ENCODE data around the gene PRSS22. TPM values are rescaled to one million over a fixed set of nuclear protein-coding genes. Genes with fewer than 3 reads are reported as not detected.

The PRSS22 gene
- total and polyA plus RNA-seq, 10 of the 15 experiments (the other 5 are each of a cell fraction or from before 2014, with no cell fraction given), result not detected

DNA sequence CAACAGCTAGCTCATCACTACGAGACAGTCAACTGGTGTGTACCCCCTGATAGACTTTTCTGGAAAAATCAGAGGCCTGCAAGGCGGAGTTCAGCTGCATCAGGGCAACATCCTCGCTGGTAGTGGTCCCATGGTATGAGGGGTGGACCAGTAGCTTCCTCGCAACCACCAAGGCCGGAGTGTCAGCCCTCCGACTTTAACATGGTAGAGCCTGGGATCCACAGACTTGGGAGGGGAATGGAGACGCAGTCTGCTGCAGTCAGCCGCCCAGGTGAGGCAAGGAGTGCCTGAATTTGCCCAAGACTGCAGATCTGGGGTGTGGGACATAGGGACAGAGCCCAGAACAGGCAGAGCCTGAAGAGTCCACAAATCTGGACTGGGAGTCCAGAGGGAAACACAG lies 14.4 kb downstream of the PRSS22 start:
- Histone ChIP-seq H3K27me3 (replicated peaks in 1 of 2; ENCODE audit: control insufficient read depth in 2 of 2, insufficient read depth in 2 of 2, low read length in 1 of 2) (peaks cover 0 to 2% of the 10 kb centered on the region in 2 experiments; a peak in 1 of 4 replicates), H3K9ac (ENCODE audit: control insufficient read depth, insufficient read depth, low read length) (no peak overlapping the region), H3K27ac (ENCODE audit: control insufficient read depth, insufficient read depth) (no peak overlapping the region), H2AFZ (ENCODE audit: control insufficient read depth, low read depth, low read length) (no peak overlapping the region), H3K9me3 (replicated peaks; ENCODE audit: control insufficient read depth, insufficient read depth, low read length) (peaks cover 3% of the 10 kb centered on the region; the same call in 1 of the 3 replicates), H3K79me2 (ENCODE audit: control insufficient read depth, insufficient read depth, low read length) (no peaks in the 10 kb centered on the region), H3K4me1 (ENCODE audit: control insufficient read depth, insufficient read depth, low read length) (peaks cover 9% of the 10 kb centered on the region; the same call in 1 of the 2 replicates), H4K20me1 (ENCODE audit: control insufficient read depth, insufficient read depth) (no peaks in the 10 kb centered on the region), H3K36me3 (ENCODE audit: control insufficient read depth in 2 of 2, insufficient read depth in 2 of 2, low read length in 1 of 2) (no peaks in the 10 kb centered on the region), H3K4me2 (ENCODE audit: control insufficient read depth, insufficient read depth) (no peak overlapping the region), H3K4me3 (no peak overlapping the region)
- no TSS peak for BruUV-seq (replicated peaks)
- FAIRE-seq, result no peak
- intact Hi-C loops (cut with micrococcal nuclease; ENCODE audit: unreplicated experiment) (no loop called here), in situ Hi-C loops (cut with MboI) (no loop called here)
- ChIA-PET CTCF (interaction anchor here (0.5 to 2.6 kb wide), 2 partner anchors 13 to 24 kb away, joined by 3 to 13 read pairs; no protein-coding TSS in a partner anchor), POLR2A (interaction anchor here (0.6 kb wide), 1 partner anchor 62 kb away, joined by 3 read pairs; no protein-coding TSS in a partner anchor), RAD21 (ENCODE audit: unreplicated experiment) (interaction anchor here (1.9 kb wide), 1 partner anchor 25 kb away, joined by 4 read pairs; no protein-coding TSS in a partner anchor), SMC1A (ENCODE audit: uncharacterized antibody, unreplicated experiment) (no interaction called here)
- WGBS (ENCODE audit: insufficient coverage, insufficient replicate concordance, low lambda C conversion rate, missing lambda C conversion rate), result 94% methylated on average over 8 of the region's 8 CpGs
- ATAC-seq, result no peak
- TF ChIP-seq, protein P1, sequence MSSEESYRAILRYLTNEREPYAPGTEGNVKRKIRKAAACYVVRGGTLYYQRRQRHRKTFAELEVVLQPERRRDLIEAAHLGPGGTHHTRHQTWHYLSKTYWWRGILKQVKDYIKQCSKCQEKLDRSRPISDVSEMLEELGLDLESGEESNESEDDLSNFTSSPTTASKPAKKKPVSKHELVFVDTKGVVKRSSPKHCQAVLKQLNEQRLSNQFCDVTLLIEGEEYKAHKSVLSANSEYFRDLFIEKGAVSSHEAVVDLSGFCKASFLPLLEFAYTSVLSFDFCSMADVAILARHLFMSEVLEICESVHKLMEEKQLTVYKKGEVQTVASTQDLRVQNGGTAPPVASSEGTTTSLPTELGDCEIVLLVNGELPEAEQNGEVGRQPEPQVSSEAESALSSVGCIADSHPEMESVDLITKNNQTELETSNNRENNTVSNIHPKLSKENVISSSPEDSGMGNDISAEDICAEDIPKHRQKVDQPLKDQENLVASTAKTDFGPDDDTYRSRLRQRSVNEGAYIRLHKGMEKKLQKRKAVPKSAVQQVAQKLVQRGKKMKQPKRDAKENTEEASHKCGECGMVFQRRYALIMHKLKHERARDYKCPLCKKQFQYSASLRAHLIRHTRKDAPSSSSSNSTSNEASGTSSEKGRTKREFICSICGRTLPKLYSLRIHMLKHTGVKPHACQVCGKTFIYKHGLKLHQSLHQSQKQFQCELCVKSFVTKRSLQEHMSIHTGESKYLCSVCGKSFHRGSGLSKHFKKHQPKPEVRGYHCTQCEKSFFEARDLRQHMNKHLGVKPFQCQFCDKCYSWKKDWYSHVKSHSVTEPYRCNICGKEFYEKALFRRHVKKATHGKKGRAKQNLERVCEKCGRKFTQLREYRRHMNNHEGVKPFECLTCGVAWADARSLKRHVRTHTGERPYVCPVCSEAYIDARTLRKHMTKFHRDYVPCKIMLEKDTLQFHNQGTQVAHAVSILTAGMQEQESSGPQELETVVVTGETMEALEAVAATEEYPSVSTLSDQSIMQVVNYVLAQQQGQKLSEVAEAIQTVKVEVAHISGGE (CRISPR knock-in tag; IDR thresholded peaks at IDR 0.05), result no peak
- TF ChIP-seq ESRRA (IDR thresholded peaks at IDR 0.05; ENCODE audit: low read length), result no peak
- no peak for TF ChIP-seq ZZZ3 (IDR thresholded peaks at IDR 0.05; ENCODE audit: control insufficient read depth, insufficient read length, low read depth)
- no peak for TF ChIP-seq GATAD2B (conservative IDR thresholded peaks at IDR 0.05; ENCODE audit: low read depth)
- TF ChIP-seq ASH2L (IDR thresholded peaks at IDR 0.05; ENCODE audit: borderline replicate concordance, low read depth), result no peak
- TF ChIP-seq RUNX3 (IDR thresholded peaks at IDR 0.05; ENCODE audit: low read length), result no peak
- TF ChIP-seq POLR2AphosphoS2 (IDR thresholded peaks at IDR 0.05; ENCODE audit: low read depth, low read length), result no peak
- TF ChIP-seq MEF2A (IDR thresholded peaks at IDR 0.05; ENCODE audit: insufficient read depth, low read depth, low read length), result no peak
- TF ChIP-seq GABPA (IDR thresholded peaks at IDR 0.05; ENCODE audit: low read depth), result no peak
- TF ChIP-seq MXI1 (IDR thresholded peaks at IDR 0.05; ENCODE audit: low read depth, low read length), result no peak
- no peak for TF ChIP-seq KDM1A (IDR thresholded peaks at IDR 0.05; ENCODE audit: borderline replicate concordance)
- TF ChIP-seq ZNF24 (IDR thresholded peaks at IDR 0.05), result no peak
- no peak for TF ChIP-seq ZBED1 (IDR thresholded peaks at IDR 0.05; ENCODE audit: borderline replicate concordance)
- TF ChIP-seq POLR2AphosphoS5 (IDR thresholded peaks at IDR 0.05; ENCODE audit: low read length), result no peak
- TF ChIP-seq SMARCA5 (IDR thresholded peaks at IDR 0.05), result no peak
- TF ChIP-seq HDGF (IDR thresholded peaks at IDR 0.05), result no peak
- no peak for TF ChIP-seq NR2C1 (IDR thresholded peaks at IDR 0.05)
- TF ChIP-seq, protein P2, sequence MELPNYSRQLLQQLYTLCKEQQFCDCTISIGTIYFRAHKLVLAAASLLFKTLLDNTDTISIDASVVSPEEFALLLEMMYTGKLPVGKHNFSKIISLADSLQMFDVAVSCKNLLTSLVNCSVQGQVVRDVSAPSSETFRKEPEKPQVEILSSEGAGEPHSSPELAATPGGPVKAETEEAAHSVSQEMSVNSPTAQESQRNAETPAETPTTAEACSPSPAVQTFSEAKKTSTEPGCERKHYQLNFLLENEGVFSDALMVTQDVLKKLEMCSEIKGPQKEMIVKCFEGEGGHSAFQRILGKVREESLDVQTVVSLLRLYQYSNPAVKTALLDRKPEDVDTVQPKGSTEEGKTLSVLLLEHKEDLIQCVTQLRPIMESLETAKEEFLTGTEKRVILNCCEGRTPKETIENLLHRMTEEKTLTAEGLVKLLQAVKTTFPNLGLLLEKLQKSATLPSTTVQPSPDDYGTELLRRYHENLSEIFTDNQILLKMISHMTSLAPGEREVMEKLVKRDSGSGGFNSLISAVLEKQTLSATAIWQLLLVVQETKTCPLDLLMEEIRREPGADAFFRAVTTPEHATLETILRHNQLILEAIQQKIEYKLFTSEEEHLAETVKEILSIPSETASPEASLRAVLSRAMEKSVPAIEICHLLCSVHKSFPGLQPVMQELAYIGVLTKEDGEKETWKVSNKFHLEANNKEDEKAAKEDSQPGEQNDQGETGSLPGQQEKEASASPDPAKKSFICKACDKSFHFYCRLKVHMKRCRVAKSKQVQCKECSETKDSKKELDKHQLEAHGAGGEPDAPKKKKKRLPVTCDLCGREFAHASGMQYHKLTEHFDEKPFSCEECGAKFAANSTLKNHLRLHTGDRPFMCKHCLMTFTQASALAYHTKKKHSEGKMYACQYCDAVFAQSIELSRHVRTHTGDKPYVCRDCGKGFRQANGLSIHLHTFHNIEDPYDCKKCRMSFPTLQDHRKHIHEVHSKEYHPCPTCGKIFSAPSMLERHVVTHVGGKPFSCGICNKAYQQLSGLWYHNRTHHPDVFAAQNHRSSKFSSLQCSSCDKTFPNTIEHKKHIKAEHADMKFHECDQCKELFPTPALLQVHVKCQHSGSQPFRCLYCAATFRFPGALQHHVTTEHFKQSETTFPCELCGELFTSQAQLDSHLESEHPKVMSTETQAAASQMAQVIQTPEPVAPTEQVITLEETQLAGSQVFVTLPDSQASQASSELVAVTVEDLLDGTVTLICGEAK (IDR thresholded peaks at IDR 0.05; ENCODE audit: borderline replicate concordance), result no peak
- no peak for DNase-seq (ENCODE audit: low read depth, low spot score)

Measured in GM12878 (cell line).